K562 (cell line): ENCODE results near the gene LAG3. TPM values are rescaled to one million over a fixed set of nuclear protein-coding genes. Genes with fewer than 3 reads are reported as not detected.

Source experiments
- ATF4 ChIP-seq: fragments of 450-650 bp; formaldehyde crosslinking; IDR thresholded peaks from 2 replicates; pipeline ENCODE4 v1.4.0; 2022; ENCODE audit warnings: mild to moderate bottlenecking, moderate library complexity
- ATF7 ChIP-seq: fragments of 450-650 bp; IDR thresholded peaks from 2 replicates; pipeline ENCODE4 v1.7.1; 2014; ENCODE audit warnings: mild to moderate bottlenecking, moderate library complexity
- ESRRA ChIP-seq: fragments of 450-650 bp; IDR thresholded peaks from 2 replicates; pipeline ENCODE4 v1.6.1; 2014; ENCODE audit warnings: low read depth, mild to moderate bottlenecking, moderate library complexity, borderline replicate concordance
- GTF2F1 ChIP-seq: IDR thresholded peaks from 2 replicates; pipeline ENCODE4 v1.6.1; 2011; ENCODE audit warnings: low read depth, low read length, improper control_type of control experiment
- HMGXB4 ChIP-seq: sonication (generic); formaldehyde crosslinking; IDR thresholded peaks from 2 replicates; pipeline ENCODE4 v1.8.1; 2023; ENCODE audit warnings: mild to moderate bottlenecking, missing genetic modification reagents
- KLF16 ChIP-seq: IDR thresholded peaks from 2 replicates; pipeline ENCODE4 v1.6.1; 2016; ENCODE audit warnings: antibody characterized with exemption
- PHF20 ChIP-seq: fragments of 450-650 bp; IDR thresholded peaks from 2 replicates; pipeline ENCODE4 v1.6.1; 2018; ENCODE audit not compliant: partially characterized antibody
- POU5F1 ChIP-seq: fragments of 150-350 bp; IDR thresholded peaks from 2 replicates; pipeline ENCODE4 v1.6.1; 2014; ENCODE audit warnings: borderline replicate concordance, low read length, low read depth, mild to moderate bottlenecking; ENCODE audit not compliant: partially characterized antibody
- SIN3A ChIP-seq, 2 experiments: fragments of 150-350 bp in 1 of 2; IDR thresholded peaks; 2 replicates each; pipeline ENCODE4 v1.6.1; 2011 to 2016; ENCODE audit warnings: borderline replicate concordance in 2 of 2, low read depth in 2 of 2, low read length in 2 of 2, mild to moderate bottlenecking in 2 of 2, moderate library complexity in 2 of 2; ENCODE audit not compliant: control insufficient read depth in 1 of 2
- SMAD4 ChIP-seq: fragments of 250-450 bp; sonication (Bioruptor Pico); conservative IDR thresholded peaks from 2 replicates; pipeline ENCODE4 v1.8.0; 2021; ENCODE audit warnings: inconsistent platforms, mild to moderate bottlenecking, moderate library complexity
- TAF1 ChIP-seq: IDR thresholded peaks from 2 replicates; pipeline ENCODE4 v1.6.1; 2011; ENCODE audit warnings: mild to moderate bottlenecking, low read length, moderate library complexity; ENCODE audit not compliant: insufficient read depth, control insufficient read depth, severe bottlenecking; ENCODE audit errors: extremely low read depth
- TCF15 ChIP-seq: fragments of 250-450 bp; sonication (Bioruptor Pico); IDR thresholded peaks from 2 replicates; pipeline ENCODE4 v1.8.0; 2022; ENCODE audit warnings: moderate library complexity, mild to moderate bottlenecking, inconsistent platforms
- ZBTB49 ChIP-seq: sonication (generic); formaldehyde crosslinking; IDR thresholded peaks from 2 replicates; pipeline ENCODE4 v1.8.0; 2022; ENCODE audit warnings: missing genetic modification reagents, mild to moderate bottlenecking, borderline replicate concordance
- ZMIZ1 ChIP-seq, 2 experiments: fragments of 150-350 bp in 1 of 2; IDR thresholded peaks; 2 replicates each; pipeline ENCODE4 v1.6.1; 2012 to 2016; ENCODE audit warnings: low read depth in 2 of 2, low read length in 2 of 2, mild to moderate bottlenecking in 1 of 2, moderate library complexity in 1 of 2
- ZNF143 ChIP-seq: sonication (generic); formaldehyde crosslinking; IDR thresholded peaks from 2 replicates; pipeline ENCODE4 v1.9.0; 2022; ENCODE audit warnings: mild to moderate bottlenecking, missing genetic modification reagents
- ZNF217 ChIP-seq: sonication (generic); formaldehyde crosslinking; IDR thresholded peaks from 2 replicates; pipeline ENCODE4 v1.8.0; 2022; ENCODE audit warnings: mild to moderate bottlenecking, missing genetic modification reagents
- ZNF24 ChIP-seq: fragments of 450-650 bp; IDR thresholded peaks from 2 replicates; pipeline ENCODE4 v1.6.1; 2016
- ZNF316 ChIP-seq: fragments of 450-650 bp; IDR thresholded peaks from 2 replicates; pipeline ENCODE4 v1.6.1; 2016
- ZNF324 ChIP-seq: fragments of 250-450 bp; sonication (Bioruptor Pico); IDR thresholded peaks from 2 replicates; pipeline ENCODE4 v1.4.0; 2020; ENCODE audit warnings: mild to moderate bottlenecking
- polyA plus RNA-seq, 8 experiments: library from polyadenylated mRNA; depleted of rRNA in 4 of 8; stranded (reverse) in 5 of 8; unstranded in 3 of 8; fragments of >200 nt; fragmentation: Nextera tagmentation in 2 of 8; fragmentation: Illumina TruSeq in 1 of 8; extraction: Ambion mirVana in 2 of 8; extraction: Trizol in 1 of 8; gene quantifications; 2 replicates each; pipeline versions ENCODE4 v1.2.1 to v1.2.3, GENCODE V29; 2011 to 2014; ENCODE audit warnings: inconsistent platforms in 1 of 8, missing spikeins in 1 of 8
- total RNA-seq, 7 experiments: library from RNA; depleted of rRNA in 6 of 7; stranded (reverse); fragments of >200 nt in 6 of 7; fragmentation: Illumina TruSeq in 2 of 7; extraction: Trizol in 2 of 7; gene quantifications; 2 replicates each; pipeline versions ENCODE4 v1.2.1 to v1.2.3, GENCODE V29; 2011 to 2021; ENCODE audit warnings: low replicate concordance in 1 of 7

LAG3 gene
- total and polyA plus RNA-seq, 9 of the 15 experiments (the other 6 are each of a cell fraction or from before 2014, with no cell fraction given), result 0.07 to 0.66 (median 0.09) TPM; not detected in 1

- no peak for TF ChIP-seq ZNF316
- TF ChIP-seq ZNF143 (CRISPR knock-in tag), result no peak
- peak; percentile 11; the same call in 1 of the 2 replicates for TF ChIP-seq ESRRA
- no peak for TF ChIP-seq ZNF24
- TF ChIP-seq ZMIZ1 (IDR thresholded peaks at IDR 0.05; ENCODE audit: low read depth in 2 of 2, low read length in 2 of 2), result peak in 1 of 2 experiments; percentile 15; a peak in 1 of 4 replicates
- no peak for TF ChIP-seq POU5F1
- no peak for TF ChIP-seq ZBTB49
- TF ChIP-seq ZNF217 (CRISPR knock-in tag), result no peak
- peak; percentile 48 to 53; a peak in 1 of 4 replicates for TF ChIP-seq SIN3A (IDR thresholded peaks at IDR 0.05; ENCODE audit: borderline replicate concordance in 2 of 2, control insufficient read depth in 1 of 2, low read depth in 2 of 2, low read length in 2 of 2)
- no peak for TF ChIP-seq GTF2F1
- TF ChIP-seq ATF4 (CRISPR knock-in tag), result no peak
- peak; percentile 34; the same call in 1 of the 2 replicates for TF ChIP-seq HMGXB4 (CRISPR knock-in tag)
- TF ChIP-seq SMAD4 (CRISPR knock-in tag), result peak; percentile 44
- no peak for TF ChIP-seq PHF20
- TF ChIP-seq ATF7, result 0 out of 2 replicates have a peak, but pooled peaks have one; percentile 13
- no peak for TF ChIP-seq ZNF324
- TF ChIP-seq KLF16, result no peak
- TF ChIP-seq TAF1, result peak; percentile 49
- no peak for TF ChIP-seq TCF15
These were observed 5.5 kb upstream of the LAG3 start (continued) for GRCh38 chr12:6766651-6767349.
